Effector memory CD8-positive, alpha-beta T cell (primary cell): Measurements from ENCODE around the gene DIP2B.
A peak's percentile ranks its signal among the peaks of the same experiment; 100 is the strongest.

Experiments
- ATAC-seq: fragments of 150-1000 bp; cut with Tn5 transposase; replicated peaks from 2 replicates; pipeline ENCODE4 v1.10.0; 2021; ENCODE audit warnings: mild to moderate bottlenecking, moderate library complexity
- DNase-seq, 3 experiments: peaks; one replicate each; pipeline ENCODE4 v3.0.0; 2021
- H3K27ac Mint-ChIP-seq, 2 donors: one replicate each; pipeline ENCODE4 v1.8.0; 2022; ENCODE audit warnings: mild to moderate bottlenecking in 2 of 2, mixed read lengths in 2 of 2, moderate library complexity in 2 of 2
- H3K27me3 Mint-ChIP-seq, 2 donors: one replicate each; pipeline ENCODE4 v1.8.0; 2022; ENCODE audit warnings: mixed read lengths in 2 of 2
- H3K36me3 Mint-ChIP-seq: one replicate; pipeline ENCODE4 v1.8.0; 2022; ENCODE audit warnings: mild to moderate bottlenecking, moderate library complexity, mixed read lengths; ENCODE audit not compliant: insufficient read depth
- H3K4me1 Mint-ChIP-seq, 2 donors: one replicate each; pipeline ENCODE4 v1.8.0; 2022; ENCODE audit warnings: low read depth in 2 of 2, mixed read lengths in 2 of 2
- H3K4me3 Mint-ChIP-seq, 2 donors: one replicate each; pipeline ENCODE4 v1.8.0; 2022; ENCODE audit warnings: mild to moderate bottlenecking in 2 of 2, mixed read lengths in 2 of 2, moderate library complexity in 2 of 2
- H3K9me3 Mint-ChIP-seq, 2 donors: one replicate each; pipeline ENCODE4 v1.8.0; 2022; ENCODE audit warnings: mixed read lengths in 2 of 2

Gene DIP2B

DNA sequence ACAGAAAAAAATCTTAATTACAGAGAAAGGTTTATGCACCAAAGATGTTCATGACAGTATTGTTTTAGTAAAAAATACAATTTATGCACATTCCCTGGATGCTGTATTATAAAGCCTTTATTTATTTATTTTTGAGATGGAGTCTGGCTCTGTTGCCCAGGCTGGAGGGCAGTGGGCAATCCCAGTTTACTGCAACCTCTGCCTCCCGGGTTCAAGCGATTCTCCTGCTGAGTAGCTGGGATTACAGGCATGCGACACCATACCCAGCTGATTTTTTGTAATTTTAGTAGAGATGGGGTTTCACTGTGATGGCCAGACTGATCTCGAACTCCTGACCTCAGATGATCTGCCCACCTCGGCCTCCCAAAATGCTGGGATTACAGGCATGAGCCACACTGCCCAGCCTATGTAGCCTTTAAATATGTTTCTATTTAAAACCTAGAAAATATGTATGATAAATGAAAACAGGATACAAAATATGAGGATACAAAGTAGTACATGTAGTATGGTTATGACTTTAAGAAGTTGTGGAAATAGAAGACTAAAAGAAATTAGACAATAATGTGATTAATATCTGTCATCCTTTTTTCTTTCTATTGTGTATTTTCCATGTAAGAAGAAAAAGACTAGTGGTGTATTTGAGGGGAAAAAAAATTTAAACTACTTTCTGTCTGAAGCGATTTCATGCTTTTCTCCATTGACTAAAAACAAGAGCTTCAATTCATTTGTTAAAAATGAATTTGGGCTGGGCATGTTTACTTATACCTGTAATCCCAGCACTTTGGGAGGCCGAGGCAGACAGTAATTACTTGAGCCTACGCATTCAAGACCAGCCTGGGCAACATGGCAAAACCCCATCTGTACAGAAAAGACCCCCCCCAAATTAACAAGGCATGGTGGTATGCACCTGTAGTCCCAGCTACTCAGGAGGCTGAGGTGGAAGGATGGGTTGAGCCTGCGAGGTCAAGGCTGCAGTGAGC lies 272.3 kb downstream of the DIP2B start:
- H3K36me3 Mint-ChIP-seq, result peaks cover 35% of the 10 kb centered on the region
- H3K27ac Mint-ChIP-seq, result no peak overlapping the region
- H3K4me1 Mint-ChIP-seq, result peaks cover 12 to 28% of the 10 kb centered on the region in 2 donors
- no peak for ATAC-seq
- DNase-seq, result no peak
- no peak overlapping the region for H3K4me3 Mint-ChIP-seq
- no peaks in the 10 kb centered on the region for H3K27me3 Mint-ChIP-seq
- no peaks in the 10 kb centered on the region for H3K9me3 Mint-ChIP-seq

- no peak overlapping the region for H3K4me3 Mint-ChIP-seq
- H3K27me3 Mint-ChIP-seq, result no peaks in the 10 kb centered on the region
- H3K9me3 Mint-ChIP-seq, result no peaks in the 10 kb centered on the region
- ATAC-seq, result no peak
- H3K36me3 Mint-ChIP-seq, result peaks cover 38% of the 10 kb centered on the region
- no peak overlapping the region for H3K27ac Mint-ChIP-seq
- DNase-seq, result no peak
- H3K4me1 Mint-ChIP-seq, result peaks cover 12 to 25% of the 10 kb centered on the region in 2 donors
These were observed 274.1 kb downstream of the DIP2B start for GRCh38 chr12:50778663-50779590.

DNA sequence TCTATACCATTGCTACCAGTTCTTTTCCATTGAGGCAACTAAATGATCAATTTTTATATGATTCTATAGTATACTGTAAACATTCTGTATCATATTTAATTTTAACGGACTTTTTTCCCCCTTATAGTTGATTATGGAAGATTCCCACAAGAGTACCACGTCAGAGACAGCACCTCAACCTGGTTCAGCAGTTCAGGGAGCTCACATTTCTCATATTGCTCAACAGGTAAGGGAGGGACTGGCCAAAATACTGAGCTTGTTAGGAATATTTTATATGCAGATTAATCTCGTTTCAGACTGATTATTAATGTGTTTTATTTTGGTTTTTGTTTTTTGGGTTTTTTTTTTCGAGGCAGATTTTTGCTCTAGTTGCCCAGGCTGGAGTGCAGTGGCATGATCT lies 275.2 kb downstream of the DIP2B start:
- Mint-ChIP-seq H3K27ac (no peak overlapping the region), H3K36me3 (peaks cover 34% of the 10 kb centered on the region), H3K9me3 (no peaks in the 10 kb centered on the region), H3K4me1 (peaks cover 12 to 27% of the 10 kb centered on the region in 2 donors), H3K27me3 (no peaks in the 10 kb centered on the region), H3K4me3 (no peak overlapping the region)
- DNase-seq (no peak), ATAC-seq (no peak)

DNA sequence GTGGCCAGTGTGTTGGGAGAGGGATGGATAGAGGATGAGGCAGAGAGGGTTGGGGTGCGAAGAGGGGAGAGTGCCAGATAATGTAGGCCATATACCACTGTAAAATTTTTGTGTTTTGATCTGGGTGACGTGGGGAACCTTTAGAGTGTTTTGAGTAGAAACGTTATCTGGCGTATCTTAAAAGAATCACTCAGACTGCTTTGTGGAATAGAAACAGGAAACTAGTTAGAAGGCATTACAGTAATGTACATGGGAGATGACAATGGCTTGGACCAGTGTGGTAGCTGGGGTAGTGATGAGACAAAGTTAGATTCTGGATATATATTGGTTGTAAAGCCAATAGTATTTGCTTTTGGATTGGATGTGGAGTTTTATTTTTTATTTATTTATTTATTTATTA lies 279.7 kb downstream of the DIP2B start:
- H3K4me3 Mint-ChIP-seq, result no peak overlapping the region
- H3K27ac Mint-ChIP-seq, result peak overlapping the region in 1 of 2 donors; percentile 0
- peaks cover 0 to 16% of the 10 kb centered on the region in 2 donors for H3K4me1 Mint-ChIP-seq
- H3K36me3 Mint-ChIP-seq, result peaks cover 32% of the 10 kb centered on the region
- DNase-seq, result no peak
- no peak for ATAC-seq
- peaks cover 0 to 1% of the 10 kb centered on the region in 2 donors for H3K9me3 Mint-ChIP-seq
- no peaks in the 10 kb centered on the region for H3K27me3 Mint-ChIP-seq

GRCh38 chr12:50785406-50786001 lies 280.7 kb downstream of the DIP2B start:
- H3K27ac Mint-ChIP-seq, result peak overlapping the region in 1 of 2 donors; percentile 38
- peaks cover 0 to 18% of the 10 kb centered on the region in 2 donors for H3K4me1 Mint-ChIP-seq
- H3K9me3 Mint-ChIP-seq, result peaks cover 0 to 1% of the 10 kb centered on the region in 2 donors
- no peaks in the 10 kb centered on the region for H3K27me3 Mint-ChIP-seq
- DNase-seq (no peak), ATAC-seq (no peak)
- H3K36me3 Mint-ChIP-seq, result peaks cover 27% of the 10 kb centered on the region
- no peak overlapping the region for H3K4me3 Mint-ChIP-seq

DNA sequence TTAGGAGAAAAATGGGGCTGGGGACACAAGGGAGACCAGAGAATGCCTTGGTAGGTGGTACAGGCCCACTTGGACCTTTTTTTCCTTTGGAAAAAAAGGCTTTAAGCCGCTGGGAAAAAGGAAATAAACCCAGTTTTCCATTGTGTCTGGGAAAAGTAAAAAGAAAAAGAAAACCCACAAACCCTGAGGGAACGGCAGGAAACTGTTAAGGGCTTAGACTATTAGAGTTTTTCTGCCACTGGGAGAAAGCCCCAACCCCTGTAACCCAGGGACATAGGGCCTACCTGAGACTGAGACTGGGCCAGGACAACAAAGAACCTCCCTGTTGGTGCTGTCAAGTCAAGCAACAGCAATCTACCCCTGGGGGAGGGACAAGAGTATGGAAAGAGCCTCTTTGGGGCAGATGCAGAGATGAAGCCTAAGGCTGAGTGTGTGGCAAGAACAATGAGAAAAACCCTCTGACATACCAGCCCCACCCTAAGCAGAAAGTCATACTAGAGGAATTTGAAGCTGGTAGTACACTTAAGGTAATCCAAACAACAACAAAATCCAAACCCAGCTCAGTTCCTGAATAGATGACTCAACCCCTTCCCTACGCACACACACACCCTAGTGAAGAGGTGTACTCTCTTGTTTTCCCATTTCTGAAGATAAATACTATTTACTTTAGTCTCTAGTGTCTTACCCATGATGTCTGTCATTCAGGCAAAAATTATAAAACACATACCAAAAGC lies 281.9 kb downstream of the DIP2B start:
- Mint-ChIP-seq H3K9me3 (peaks cover 0 to 1% of the 10 kb centered on the region in 2 donors), H3K4me1 (peaks cover 4 to 29% of the 10 kb centered on the region in 2 donors), H3K36me3 (peaks cover 20% of the 10 kb centered on the region), H3K27me3 (no peaks in the 10 kb centered on the region), H3K27ac (peak overlapping the region; percentile 1 to 4), H3K4me3 (no peak overlapping the region)
- DNase-seq (no peak), ATAC-seq (no peak)

DNA sequence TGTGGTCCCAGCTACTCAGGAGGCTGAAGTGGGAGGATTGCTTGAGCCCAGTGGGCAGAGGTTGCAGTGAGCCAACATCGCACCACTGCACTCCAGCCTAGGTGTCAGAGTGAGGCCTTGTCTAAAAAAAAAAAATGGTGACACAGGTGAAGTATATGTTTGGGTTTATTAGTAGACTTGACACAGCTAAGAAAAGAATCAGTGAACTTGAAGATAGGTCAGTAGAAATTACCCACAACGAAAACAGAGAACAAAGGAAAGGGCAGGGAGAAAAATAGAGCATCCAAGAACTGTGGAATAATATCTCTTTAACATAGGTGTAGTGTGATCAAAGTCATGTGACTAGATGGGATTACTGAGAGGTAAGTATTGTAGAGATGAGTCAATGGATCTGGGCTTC lies 282.8 kb downstream of the DIP2B start:
- Mint-ChIP-seq H3K4me1 (peaks cover 4 to 36% of the 10 kb centered on the region in 2 donors), H3K27me3 (no peaks in the 10 kb centered on the region), H3K9me3 (peaks cover 0 to 1% of the 10 kb centered on the region in 2 donors), H3K4me3 (no peak overlapping the region), H3K36me3 (peaks cover 10% of the 10 kb centered on the region), H3K27ac (no peak overlapping the region)
- DNase-seq, result no peak
- ATAC-seq, result no peak

- Mint-ChIP-seq H3K4me3 (no peak overlapping the region), H3K27me3 (no peaks in the 10 kb centered on the region), H3K9me3 (peaks cover 0 to 1% of the 10 kb centered on the region in 2 donors), H3K27ac (peak overlapping the region in 1 of 2 donors; percentile 4), H3K4me1 (peaks cover 4 to 36% of the 10 kb centered on the region in 2 donors), H3K36me3 (peaks cover 11% of the 10 kb centered on the region)
- ATAC-seq (no peak), DNase-seq (no peak)
These were observed 283.8 kb downstream of the DIP2B start for GRCh38 chr12:50788561-50788960.

DNA sequence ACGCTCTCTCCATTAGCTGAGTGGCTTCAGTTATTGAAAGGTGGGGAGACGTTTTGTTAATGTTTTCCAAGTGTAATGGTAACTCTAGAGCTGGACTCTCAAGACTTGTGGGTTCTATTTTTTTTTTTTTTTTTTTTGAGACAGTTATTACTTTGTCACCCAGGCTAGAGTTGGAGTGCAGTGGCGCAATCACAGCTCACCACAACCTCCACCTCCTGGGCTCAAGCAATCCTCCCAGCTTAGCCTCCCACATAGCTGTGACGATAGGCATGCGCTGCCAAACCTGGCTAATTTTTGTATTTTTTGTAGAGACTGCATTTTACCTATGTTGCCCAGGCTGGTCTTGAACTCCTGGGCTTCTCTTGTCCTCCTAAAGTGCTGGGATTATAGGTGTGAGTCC lies 285.3 kb downstream of the DIP2B start:
- H3K4me1 Mint-ChIP-seq, result peaks cover 6 to 30% of the 10 kb centered on the region in 2 donors
- no peaks in the 10 kb centered on the region for H3K27me3 Mint-ChIP-seq
- DNase-seq (no peak), ATAC-seq (no peak)
- H3K27ac Mint-ChIP-seq, result peak overlapping the region in 1 of 2 donors; percentile 25
- peaks cover 11% of the 10 kb centered on the region for H3K36me3 Mint-ChIP-seq
- no peak overlapping the region for H3K4me3 Mint-ChIP-seq
- H3K9me3 Mint-ChIP-seq, result peaks cover 0 to 1% of the 10 kb centered on the region in 2 donors
